SIG-M5 (cell line): ENCODE measurements around the gene RYR2.

Source experiments
- DNase-seq: peaks from one replicate; lab custom pipeline; 2025; lab: John Stamatoyannopoulos, UW

RYR2 gene

DNA sequence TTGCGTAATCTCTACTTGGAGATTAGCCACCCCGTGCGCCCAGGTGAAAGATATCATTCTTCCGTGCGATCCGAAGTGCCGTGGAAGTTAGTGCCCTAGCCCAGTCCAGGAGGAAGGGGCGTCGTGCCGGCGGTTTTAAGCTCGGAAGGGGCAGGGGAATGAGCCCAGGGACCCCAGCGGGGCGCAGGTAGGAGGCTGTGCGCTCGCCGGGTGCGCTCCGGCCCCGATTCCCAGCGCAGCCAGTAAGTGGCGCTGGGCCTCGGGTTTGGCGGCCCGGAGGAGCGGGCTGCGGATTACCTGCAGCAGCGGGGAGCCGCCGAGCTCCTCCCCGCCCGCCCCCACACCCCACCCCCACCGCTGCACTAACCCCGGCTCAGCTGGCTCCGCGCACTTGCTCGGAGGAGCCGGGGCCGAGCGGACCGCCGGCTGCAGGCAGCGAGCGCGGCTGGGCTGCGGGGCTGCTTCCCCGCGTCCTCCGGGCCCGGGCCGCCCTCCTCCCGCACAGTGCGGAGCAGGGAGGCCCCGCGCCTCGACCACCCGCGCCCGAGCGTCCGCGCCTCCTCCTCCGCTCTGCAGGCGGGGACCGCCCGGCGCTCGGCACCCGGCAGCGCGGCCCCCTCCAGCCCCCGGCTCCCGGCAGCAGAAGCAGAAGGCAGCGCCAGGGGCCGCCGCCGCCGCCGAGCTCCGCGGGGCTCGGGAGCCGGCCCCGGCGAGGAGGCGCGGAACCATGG lies at the start of gene RYR2:
Gene RYR2 (plus strand): TSS at position 390 of the 731 bp plus-strand sequence. CDS start 338 bp downstream, at position 728.
- no peak for DNase-seq

GRCh38 chr1:236992449-236992848 lies 49.5 kb upstream of the RYR2 start:
- DNase-seq = no peak

GRCh38 chr1:236994450-236994849 lies 47.5 kb upstream of the RYR2 start:
- DNase-seq = no peak

- DNase-seq = no peak
These were observed 44.6 kb upstream of the RYR2 start for GRCh38 chr1:236997361-236997760.

- DNase-seq = no peak
These were observed 44.1 kb upstream of the RYR2 start for GRCh38 chr1:236997882-236998281.

DNA sequence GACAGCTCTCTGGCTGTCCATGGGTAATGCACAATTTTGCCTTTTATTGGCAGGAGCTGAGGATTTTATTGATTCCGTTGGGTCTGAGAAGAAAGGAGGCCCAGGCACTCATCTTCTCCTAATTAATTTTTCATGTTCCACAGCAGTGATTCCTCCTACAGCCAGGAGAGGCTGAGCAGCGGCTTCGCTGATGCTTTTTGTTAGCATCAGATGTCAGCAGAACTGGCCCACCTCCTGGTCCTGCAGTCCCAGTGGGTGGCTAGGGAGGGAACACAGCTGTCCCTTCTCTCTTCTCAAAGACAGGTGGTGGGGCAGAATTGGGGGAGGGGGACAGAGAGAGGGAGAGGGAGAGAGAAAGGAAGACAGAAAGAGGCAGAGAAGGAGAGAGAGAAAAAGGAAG lies 43.4 kb upstream of the RYR2 start:
- no peak for DNase-seq

- DNase-seq = no peak
These were observed 41.8 kb upstream of the RYR2 start for GRCh38 chr1:237000191-237000590.

DNA sequence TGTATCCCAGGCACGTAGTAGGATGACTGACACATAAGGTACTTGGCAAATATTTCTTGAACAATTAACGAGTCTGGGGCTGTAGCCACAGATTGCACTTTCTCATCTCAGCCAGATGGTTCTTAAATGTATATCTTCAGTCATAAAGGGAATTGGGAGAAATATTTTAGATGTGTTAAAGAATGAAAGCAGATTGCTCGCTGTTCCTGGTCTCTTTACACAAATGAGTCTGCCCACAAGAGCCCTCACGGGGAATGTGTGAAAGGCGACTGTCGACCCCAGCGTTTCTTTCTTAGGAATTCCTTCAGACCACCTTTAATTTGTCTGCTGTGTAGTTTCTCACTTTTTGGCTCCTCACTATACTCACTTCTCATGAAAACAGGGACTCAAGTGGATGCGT lies 38.5 kb upstream of the RYR2 start:
- no peak for DNase-seq

DNA sequence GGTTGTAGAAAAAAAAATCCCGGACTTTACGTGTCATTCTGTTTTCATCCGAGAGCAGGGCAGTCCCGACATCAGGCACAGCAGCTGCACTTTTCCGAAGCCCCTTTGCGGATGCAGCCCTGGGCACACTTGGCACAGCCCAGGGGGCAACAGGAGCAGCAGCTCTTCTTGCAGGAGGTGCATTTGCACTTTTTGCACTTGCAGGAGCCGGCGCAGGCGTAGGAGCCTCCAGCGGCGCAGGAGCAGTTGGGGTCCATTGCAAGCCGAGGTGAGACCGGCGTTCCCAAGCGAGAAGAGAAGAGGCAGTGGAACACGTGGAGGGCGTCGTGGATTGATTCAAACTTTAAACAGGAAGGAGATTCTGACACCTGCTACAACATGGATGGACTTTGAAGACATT lies 37.9 kb upstream of the RYR2 start, which contains the start of gene MT1HL1:
Gene MT1HL1 (minus strand): TSS at position 326 of the 400 bp plus-strand sequence. CDS start 69 bp downstream, at position 257.
- no peak for DNase-seq

DNA sequence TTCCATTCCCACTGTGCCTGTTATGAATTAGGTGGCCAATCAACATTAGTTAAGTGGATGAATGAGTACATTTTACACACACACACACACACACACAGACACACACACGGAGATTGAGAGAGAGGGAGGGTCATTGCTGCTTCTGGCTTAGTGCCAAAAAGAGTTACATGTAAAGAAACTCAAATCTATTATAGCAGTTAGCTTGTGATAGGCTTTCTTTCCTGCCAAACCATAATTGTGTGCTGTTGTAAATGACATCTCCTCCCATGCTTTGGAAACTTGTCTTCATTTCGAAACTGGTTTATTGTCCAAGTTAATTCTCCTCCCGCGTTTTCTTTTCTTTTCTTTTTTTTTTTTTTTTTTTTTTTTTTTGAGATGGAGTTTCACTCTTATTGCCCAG lies 36.3 kb upstream of the RYR2 start:
- DNase-seq = no peak

- DNase-seq = no peak
These were observed 34.7 kb upstream of the RYR2 start for GRCh38 chr1:237007147-237007881.

GRCh38 chr1:237009611-237010010 lies 32.4 kb upstream of the RYR2 start:
- DNase-seq = no peak

DNA sequence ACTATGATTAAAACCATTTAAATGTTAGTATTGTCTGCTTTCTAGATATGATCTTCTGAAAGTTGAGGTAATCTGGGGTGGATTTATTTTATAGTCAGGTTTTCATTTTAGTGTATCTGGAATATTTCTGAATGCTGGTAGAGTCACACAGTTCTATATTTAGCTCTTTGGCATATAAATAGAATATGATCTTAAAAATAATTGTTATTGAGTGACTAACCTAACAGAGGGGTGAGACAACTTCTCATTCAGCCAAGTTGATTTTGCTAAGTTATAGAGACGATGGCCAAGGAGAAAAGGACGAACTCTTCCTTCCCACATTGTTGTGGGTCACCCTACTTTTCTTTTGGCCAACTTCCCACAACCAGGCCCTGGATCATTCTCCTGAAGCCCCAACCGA lies 30.6 kb upstream of the RYR2 start:
- DNase-seq = no peak

DNA sequence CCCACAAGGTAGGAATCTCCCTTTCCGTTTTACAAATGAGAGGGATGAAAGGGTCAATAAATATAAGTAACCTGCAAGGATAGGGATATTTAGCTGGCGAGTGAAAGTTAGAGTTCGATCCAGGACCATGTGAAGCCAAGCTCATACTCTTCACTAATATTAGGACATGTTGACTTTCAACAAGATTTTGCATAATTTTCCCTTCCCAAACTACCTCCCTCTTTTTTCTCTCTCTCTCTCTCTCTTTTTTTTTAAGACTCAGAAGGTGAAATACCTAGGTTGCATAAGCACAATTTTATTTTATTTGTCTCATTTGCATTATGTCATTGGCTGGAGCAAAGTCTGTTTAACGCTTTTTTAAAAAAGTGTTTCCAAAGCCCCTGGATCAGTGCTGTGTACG lies 29.6 kb upstream of the RYR2 start:
- no peak for DNase-seq

- DNase-seq = no peak
These were observed 29.1 kb upstream of the RYR2 start for GRCh38 chr1:237012788-237013383.

GRCh38 chr1:237013608-237014007 lies 28.4 kb upstream of the RYR2 start:
- no peak for DNase-seq

DNA sequence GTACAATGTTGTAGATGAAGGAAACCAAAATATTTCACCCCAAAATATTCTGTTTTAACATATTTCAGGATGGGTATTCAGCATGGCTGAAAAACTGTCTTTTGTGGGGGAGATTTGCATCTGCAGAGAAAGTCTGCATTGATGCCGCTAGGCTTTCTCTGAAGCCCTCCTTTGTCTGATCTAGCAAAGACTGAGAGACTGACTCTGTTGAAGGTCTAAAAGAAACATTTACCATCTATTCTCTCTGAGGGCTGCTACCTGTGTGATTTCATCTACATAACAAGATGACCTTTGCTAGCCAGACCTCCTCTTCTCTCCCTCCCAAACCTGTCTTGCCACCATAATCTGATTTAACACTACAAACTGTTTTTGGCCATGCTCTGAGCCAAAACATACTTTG lies 25.4 kb upstream of the RYR2 start:
- no peak for DNase-seq

GRCh38 chr1:237018896-237019295 lies 23.1 kb upstream of the RYR2 start:
- no peak for DNase-seq

- no peak for DNase-seq
These were observed 16.5 kb upstream of the RYR2 start for GRCh38 chr1:237025358-237026074.

DNA sequence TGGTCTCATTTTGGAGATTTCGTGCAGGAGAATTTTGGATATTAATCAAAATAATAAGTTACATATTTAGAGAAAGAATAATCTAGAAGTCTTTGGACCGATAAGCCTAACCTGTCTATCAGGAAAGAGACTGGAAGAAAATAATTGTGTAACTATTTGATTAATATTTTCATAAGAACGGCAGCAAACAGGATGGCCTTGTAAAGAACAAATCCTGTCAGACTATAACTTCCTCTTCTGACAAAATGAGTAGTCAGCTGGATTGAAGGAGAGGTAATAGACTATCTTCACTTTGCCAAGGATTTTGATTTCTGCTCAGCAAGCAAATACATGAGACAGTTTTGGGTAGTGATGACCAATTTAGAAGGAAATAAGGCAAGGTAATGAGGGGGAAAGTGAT lies 12.7 kb upstream of the RYR2 start:
- no peak for DNase-seq

DNA sequence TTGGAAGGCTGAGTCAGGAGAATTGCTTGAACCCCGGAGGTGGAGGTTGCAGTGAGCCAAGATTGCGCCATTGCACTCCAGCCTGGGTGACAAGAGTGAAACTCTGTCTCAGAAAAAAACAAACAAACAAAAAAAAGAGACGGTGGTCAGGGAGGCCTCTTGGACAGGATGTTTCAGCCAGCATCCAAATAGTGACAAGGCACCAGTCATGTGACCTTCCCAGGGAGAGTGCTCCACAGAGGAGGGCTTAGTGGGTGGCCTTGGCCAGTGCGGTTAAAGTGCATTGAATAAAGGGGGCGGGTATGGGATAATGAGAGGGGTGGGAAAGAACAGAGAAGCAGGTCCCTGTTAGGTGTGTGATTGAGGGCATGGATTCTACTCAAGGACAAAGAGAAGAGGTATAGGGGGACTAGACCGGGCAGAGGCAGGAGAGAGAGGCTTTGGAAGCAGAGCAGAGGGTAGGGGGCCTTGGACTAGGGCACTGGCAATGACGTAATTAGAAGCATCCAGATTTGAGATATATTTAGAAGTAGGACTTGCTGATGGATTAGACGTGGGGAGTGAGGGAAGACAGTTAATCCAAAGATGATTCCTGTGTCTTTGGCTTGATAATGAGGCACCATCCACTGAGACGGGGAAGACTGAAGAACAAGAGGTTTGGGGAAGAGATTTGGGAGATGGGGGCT lies 12.0 kb upstream of the RYR2 start:
- DNase-seq = no peak

DNA sequence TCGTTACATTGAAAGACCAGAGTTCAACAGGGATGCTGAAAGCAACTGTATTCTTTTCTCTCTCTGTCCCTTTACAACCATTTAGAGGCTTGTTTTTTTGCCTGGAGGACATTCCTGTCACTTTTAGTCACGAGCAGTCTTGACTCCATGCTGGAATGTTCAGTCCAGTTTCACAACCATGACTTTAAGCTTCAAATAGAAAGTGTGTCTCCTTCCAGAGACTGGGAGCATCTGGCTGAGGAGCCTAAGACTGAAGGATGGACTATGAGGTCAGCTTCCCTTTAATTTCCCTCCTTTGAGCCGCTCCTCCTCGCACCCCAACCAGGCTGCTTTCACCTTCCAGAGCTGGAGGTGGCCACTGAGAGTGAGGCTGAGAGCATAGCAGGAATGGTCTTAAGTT lies 10.5 kb upstream of the RYR2 start:
- no peak for DNase-seq
